Muscle of arm (tissue), 12 donors: ENCODE measurements around the gene POSTN. TPM values are rescaled to one million over a fixed set of nuclear protein-coding genes. Genes with fewer than 3 reads are reported as not detected.

Experiments used
- DNase-seq: peaks from one replicate; pipeline ENCODE4 v3.0.0-alpha.2; 2013
- polyA plus RNA-seq, 12 donors: library from polyadenylated mRNA; unstranded; fragments of 120-200 nt; gene quantifications; one replicate each; pipeline ENCODE4 v1.2.1, GENCODE V29; 2013; ENCODE audit not compliant: insufficient read length in 12 of 12

POSTN gene
- polyA plus RNA-seq, 12 donors = 1,586 to 5,655 (median 2,376) TPM

DNA sequence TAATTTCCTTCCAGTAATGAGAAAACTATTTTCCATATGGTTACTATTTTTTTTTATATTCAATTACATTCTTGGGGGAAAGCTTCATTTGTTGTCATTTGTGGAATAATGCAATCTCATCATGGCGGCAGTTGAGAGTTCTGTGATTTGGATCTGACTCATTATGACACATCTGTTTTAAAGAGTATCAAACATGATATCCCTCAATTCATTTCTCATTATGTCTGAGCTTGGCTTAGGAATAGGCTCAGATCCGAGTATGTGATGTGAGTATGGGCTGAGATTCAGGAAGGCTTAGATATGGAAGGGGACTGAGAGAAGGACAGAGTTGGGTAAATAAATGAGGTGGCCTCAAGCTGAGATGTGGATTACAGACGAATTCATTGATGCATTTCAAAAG lies 64.4 kb downstream of the POSTN start:
- no peak for DNase-seq

DNA sequence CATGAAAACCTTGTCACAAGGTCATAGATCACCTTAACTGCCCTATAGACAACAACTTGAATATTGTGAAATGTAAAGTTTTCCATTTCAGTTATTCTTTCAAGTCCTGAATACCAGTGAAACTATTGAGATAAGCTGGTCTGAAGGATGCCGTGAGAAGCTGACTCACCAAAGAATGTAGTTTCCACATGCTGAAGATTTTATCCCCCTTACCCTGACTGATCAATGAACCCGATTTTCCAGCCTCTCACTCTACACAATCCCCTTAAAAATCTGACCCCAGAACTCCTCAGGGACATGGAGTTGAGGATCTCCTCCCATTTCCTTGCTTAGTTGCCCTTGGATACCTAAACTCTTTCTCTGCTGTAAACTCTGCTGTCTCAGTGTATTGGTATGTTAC lies 67.5 kb downstream of the POSTN start:
- DNase-seq = no peak

DNA sequence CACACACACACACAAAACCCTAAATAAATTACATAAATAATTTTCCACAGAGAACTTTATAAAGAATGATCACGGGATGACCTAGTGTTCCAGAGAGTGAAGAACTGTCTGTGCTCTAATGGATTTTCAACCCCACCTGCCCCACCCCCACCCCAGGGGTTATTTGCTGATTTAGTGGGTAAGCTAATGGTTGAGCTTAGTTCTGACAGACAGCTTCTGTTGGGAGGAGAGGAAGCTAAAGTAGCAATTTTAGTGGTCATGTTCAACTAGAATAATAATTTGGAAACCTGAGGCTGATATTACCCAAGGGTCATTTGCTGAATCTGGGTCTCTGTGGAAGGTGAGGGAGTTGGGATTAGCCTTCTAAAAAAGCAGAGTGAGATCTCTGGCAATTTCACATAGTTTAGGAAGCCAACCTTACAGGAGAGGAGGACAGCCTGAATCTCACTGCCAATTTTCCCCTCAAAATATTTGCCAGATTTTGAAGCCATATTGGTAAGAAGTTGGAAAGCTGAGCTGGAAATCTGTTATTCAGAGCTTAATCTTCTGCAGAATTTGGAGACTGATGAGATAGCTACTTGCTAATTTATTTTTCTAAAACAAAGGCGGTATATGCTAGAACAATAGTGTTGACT lies 68.7 kb downstream of the POSTN start:
- peak; percentile 71 for DNase-seq

DNA sequence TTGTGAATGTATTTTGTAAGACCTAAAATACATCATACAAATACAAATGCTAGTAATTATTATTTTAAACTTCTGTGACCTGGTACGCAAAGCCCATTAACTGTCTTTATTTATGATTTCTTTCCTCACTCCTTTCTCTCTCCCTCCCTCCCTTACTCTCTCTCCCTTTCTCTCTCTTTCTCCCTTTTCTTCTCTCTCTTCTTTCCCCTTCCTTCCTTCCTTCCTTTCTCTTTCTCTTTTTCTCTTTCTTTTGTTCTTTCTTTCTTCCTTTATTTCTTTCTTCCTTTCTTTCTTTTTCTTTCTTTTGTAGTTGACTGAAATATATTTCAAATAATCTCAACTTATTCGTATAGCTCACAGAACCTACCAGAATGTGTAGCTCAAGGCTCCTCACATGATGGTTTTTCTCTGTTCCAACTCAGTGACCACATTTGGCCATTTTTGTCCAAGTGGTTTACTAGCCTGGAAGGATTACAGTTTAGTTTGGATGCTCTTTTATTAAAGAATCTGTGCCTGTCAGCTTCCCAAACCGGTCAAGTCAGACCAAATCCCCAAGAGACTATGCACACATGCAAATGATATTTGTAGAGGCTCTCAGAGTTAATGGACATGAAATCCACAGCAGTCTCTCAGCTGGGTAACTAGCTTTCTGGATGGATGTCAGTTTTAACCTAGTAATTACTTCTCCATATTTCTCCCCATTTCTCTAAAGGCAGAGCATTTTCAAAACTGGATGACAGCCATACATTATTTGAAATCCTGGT lies 71.7 kb downstream of the POSTN start:
- peak; percentile 84 for DNase-seq

DNA sequence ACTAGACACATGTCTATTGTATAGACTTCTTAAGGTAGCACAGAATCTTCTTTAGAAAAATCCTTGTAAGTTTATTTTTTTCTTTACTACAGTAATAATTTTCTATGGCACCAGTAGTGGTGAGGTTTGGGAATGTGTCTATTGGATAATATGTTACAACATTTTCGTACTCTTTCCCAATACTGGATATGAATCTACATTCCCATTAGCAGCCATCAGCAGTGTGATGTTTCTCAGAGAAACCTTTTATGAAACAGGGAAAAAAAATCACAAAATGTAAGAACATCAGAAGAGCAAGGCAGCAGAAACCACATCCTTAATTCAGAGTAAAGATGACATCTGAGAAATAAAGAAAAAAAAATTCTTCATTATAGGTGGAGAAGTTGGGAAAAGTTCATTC lies 83.3 kb downstream of the POSTN start:
- DNase-seq = no peak
